MM.1S (cell line): Measurements from ENCODE around the gene SIKE1.

Experiments used
- DNase-seq: peaks from one replicate; pipeline ENCODE4 v3.0.0-alpha.2; 2015
- H2AFZ ChIP-seq: fragments of 300-600 bp; sonication (generic); 2 replicates; pipeline ENCODE4 v1.6.0; 2016; ENCODE audit warnings: antibody characterized with exemption, low read length
- H3F3A ChIP-seq: fragments of 300-600 bp; sonication (generic); 2 replicates; pipeline ENCODE4 v1.6.1; 2016; ENCODE audit warnings: mild to moderate bottlenecking, antibody characterized with exemption, low read length, moderate library complexity, mixed read lengths; ENCODE audit not compliant: insufficient read depth
- H3K27ac ChIP-seq: fragments of 300-600 bp; sonication (generic); 2 replicates; pipeline ENCODE4 v1.5.1; 2016; ENCODE audit warnings: mild to moderate bottlenecking, low read length
- H3K27me3 ChIP-seq: fragments of 300-600 bp; sonication (generic); replicated peaks from 2 replicates; pipeline ENCODE4 v1.6.0; 2016; ENCODE audit warnings: low read length; ENCODE audit not compliant: insufficient read depth
- H3K36me3 ChIP-seq: fragments of 300-600 bp; sonication (generic); replicated peaks from 2 replicates; pipeline ENCODE4 v1.6.1; 2016; ENCODE audit warnings: mild to moderate bottlenecking, low read length, mixed read lengths; ENCODE audit not compliant: insufficient read depth
- H3K4me1 ChIP-seq: fragments of 300-600 bp; sonication (generic); 2 replicates; pipeline ENCODE4 v1.6.1; 2016; ENCODE audit warnings: low read length, mixed read lengths
- H3K4me2 ChIP-seq: fragments of 300-600 bp; sonication (generic); 2 replicates; pipeline ENCODE4 v1.6.0; 2016; ENCODE audit warnings: low read depth, low read length
- H3K4me3 ChIP-seq: fragments of 300-600 bp; sonication (generic); 2 replicates; pipeline ENCODE4 v1.5.1; 2016; ENCODE audit warnings: low read length, mixed read lengths
- H3K79me2 ChIP-seq: fragments of 300-600 bp; sonication (generic); 2 replicates; pipeline ENCODE4 v1.6.1; 2016; ENCODE audit warnings: mixed run types, low read length, mixed read lengths
- H3K9ac ChIP-seq: fragments of 300-600 bp; sonication (generic); 2 replicates; pipeline ENCODE4 v1.6.1; 2016; ENCODE audit warnings: low read length, mixed read lengths
- H3K9me2 ChIP-seq: fragments of 300-600 bp; sonication (generic); replicated peaks from 2 replicates; pipeline ENCODE4 v1.6.1; 2016; ENCODE audit warnings: mild to moderate bottlenecking, low read length, mixed read lengths; ENCODE audit not compliant: insufficient read depth
- H3K9me3 ChIP-seq: fragments of 300-600 bp; sonication (generic); replicated peaks from 2 replicates; pipeline ENCODE4 v1.6.1; 2016; ENCODE audit warnings: mild to moderate bottlenecking, low read length, mixed read lengths; ENCODE audit not compliant: insufficient read depth
- H4K20me1 ChIP-seq: fragments of 300-600 bp; sonication (generic); 2 replicates; pipeline ENCODE4 v1.6.1; 2016; ENCODE audit warnings: mild to moderate bottlenecking, low read length, moderate library complexity, mixed read lengths; ENCODE audit not compliant: insufficient read depth
- CTCF ChIP-seq: fragments of 300-600 bp; sonication (generic); IDR thresholded peaks from 2 replicates; pipeline ENCODE4 v1.5.1; 2016; ENCODE audit warnings: antibody characterized with exemption, low read length, mixed read lengths
- EZH2 ChIP-seq: fragments of 300-600 bp; sonication (generic); optimal IDR thresholded peaks from 2 replicates; pipeline ENCODE3; 2017; ENCODE audit warnings: low read depth, mild to moderate bottlenecking, antibody characterized with exemption, low read length, mixed read lengths
- EZH2phosphoT487 ChIP-seq: fragments of 300-600 bp; sonication (generic); IDR thresholded peaks from 2 replicates; pipeline ENCODE4 v1.6.1; 2018; ENCODE audit warnings: antibody characterized with exemption, low read length

The SIKE1 gene

GRCh38 chr1:114745291-114745690 lies 35.2 kb downstream of the SIKE1 start:
- no peaks in the 10 kb centered on the region for H3F3A ChIP-seq
- no peak overlapping the region for H3K27ac ChIP-seq
- H3K9ac ChIP-seq = no peak overlapping the region
- H3K27me3 ChIP-seq = no peaks in the 10 kb centered on the region
- H4K20me1 ChIP-seq = peaks cover 13% of the 10 kb centered on the region; the same call in 1 of the 2 replicates
- no peak overlapping the region for H3K4me2 ChIP-seq
- DNase-seq = no peak
- H3K79me2 ChIP-seq = peaks cover 100% of the 10 kb centered on the region
- H2AFZ ChIP-seq = no peak overlapping the region
- peaks cover 5% of the 10 kb centered on the region; the same call in 1 of the 2 replicates for H3K36me3 ChIP-seq
- no peaks in the 10 kb centered on the region for H3K9me3 ChIP-seq
- no peaks in the 10 kb centered on the region for H3K4me1 ChIP-seq
- H3K4me3 ChIP-seq = no peak overlapping the region
- TF ChIP-seq EZH2 (no peak), CTCF (no peak)
- H3K9me2 ChIP-seq = no peaks in the 10 kb centered on the region

DNA sequence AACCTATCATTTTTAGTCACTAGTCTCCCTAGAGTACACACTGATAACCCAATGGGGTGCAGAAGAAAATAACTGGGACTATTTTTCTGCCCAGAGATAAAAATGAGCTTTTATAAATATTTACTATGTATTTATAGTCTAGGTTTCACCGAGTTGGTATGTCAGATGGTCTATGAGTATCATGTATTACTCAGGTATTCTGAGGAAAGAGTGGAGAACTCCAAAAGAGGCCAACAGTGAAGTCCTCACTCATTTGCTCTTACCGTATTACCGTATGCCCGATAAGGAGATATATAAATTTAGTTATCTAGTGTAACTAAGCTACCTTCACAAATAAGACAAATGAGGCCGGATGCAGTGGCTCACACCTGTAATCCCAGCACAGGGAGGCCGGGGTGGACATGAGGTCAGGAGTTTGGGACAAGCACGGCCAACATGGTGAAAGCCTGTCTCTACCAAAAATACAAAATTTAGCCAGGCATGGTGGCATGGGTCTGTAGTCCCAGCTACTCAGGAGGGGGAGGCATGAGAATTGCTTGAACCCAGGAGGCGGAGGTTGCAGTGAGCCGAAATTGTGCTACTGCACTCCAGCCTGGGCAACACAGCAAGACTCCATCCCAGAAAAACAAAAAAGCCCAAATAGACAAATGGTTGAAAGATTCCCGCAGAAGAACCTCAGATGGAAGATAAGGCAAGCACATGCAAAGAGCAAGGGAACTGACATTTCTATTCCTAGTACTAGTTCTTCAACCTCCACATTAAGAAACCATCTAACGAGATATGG lies 38.3 kb downstream of the SIKE1 start:
- peaks cover 84% of the 10 kb centered on the region for H3K79me2 ChIP-seq
- H3K27me3 ChIP-seq = no peaks in the 10 kb centered on the region
- TF ChIP-seq EZH2phosphoT487 (no peak), EZH2 (no peak), CTCF (no peak)
- DNase-seq = no peak
- H3K9me3 ChIP-seq = no peaks in the 10 kb centered on the region
- H3K4me1 ChIP-seq = no peaks in the 10 kb centered on the region
- H3K9ac ChIP-seq = no peak overlapping the region
- H3K4me3 ChIP-seq = no peak overlapping the region
- no peaks in the 10 kb centered on the region for H4K20me1 ChIP-seq
- no peak overlapping the region for H3K27ac ChIP-seq
- no peak overlapping the region for H3K4me2 ChIP-seq
- H2AFZ ChIP-seq = no peak overlapping the region
- H3F3A ChIP-seq = no peaks in the 10 kb centered on the region
- no peaks in the 10 kb centered on the region; the same call in 1 of the 2 replicates for H3K36me3 ChIP-seq
- no peaks in the 10 kb centered on the region for H3K9me2 ChIP-seq

GRCh38 chr1:114740331-114740730 lies 40.2 kb downstream of the SIKE1 start:
- no peak overlapping the region for H2AFZ ChIP-seq
- H3K79me2 ChIP-seq = peaks cover 75% of the 10 kb centered on the region
- no peaks in the 10 kb centered on the region for H3K27me3 ChIP-seq
- no peaks in the 10 kb centered on the region for H4K20me1 ChIP-seq
- H3K4me1 ChIP-seq = no peaks in the 10 kb centered on the region
- no peak overlapping the region for H3K4me3 ChIP-seq
- no peak overlapping the region for H3K9ac ChIP-seq
- H3K27ac ChIP-seq = no peak overlapping the region
- H3K36me3 ChIP-seq = no peaks in the 10 kb centered on the region; the same call in 1 of the 2 replicates
- no peak overlapping the region for H3K4me2 ChIP-seq
- H3K9me2 ChIP-seq = no peaks in the 10 kb centered on the region
- DNase-seq = no peak
- no peaks in the 10 kb centered on the region for H3F3A ChIP-seq
- TF ChIP-seq CTCF = no peak
- TF ChIP-seq EZH2 = no peak
- no peak for TF ChIP-seq EZH2phosphoT487
- H3K9me3 ChIP-seq = no peaks in the 10 kb centered on the region
